ENCODE results near the gene MTX2. TPM values are rescaled to one million over a fixed set of nuclear protein-coding genes. Genes with fewer than 3 reads are reported as not detected.

The MTX2 gene
- total and polyA plus RNA-seq, 10 of the 15 experiments (the other 5 are each of a cell fraction or from before 2014, with no cell fraction given): 15.7 to 78.1 (median 55.0) TPM

- TF ChIP-seq NKRF (conservative IDR thresholded peaks at IDR 0.05) (no peak), TAF1 (IDR thresholded peaks at IDR 0.05; ENCODE audit: borderline replicate concordance, low read depth, low read length) (no peak), MTA2 (IDR thresholded peaks at IDR 0.05; ENCODE audit: low read depth) (no peak), FOXM1 (IDR thresholded peaks at IDR 0.05; ENCODE audit: low read depth, low read length) (no peak)
These were observed 56.5 kb downstream of the MTX2 start (continued) for GRCh38 chr2:176325732-176326131.

GRCh38 chr2:176328149-176328548 lies 58.9 kb downstream of the MTX2 start:
- FAIRE-seq (no peak), DNase-seq (ENCODE audit: low read depth, low spot score) (no peak), ATAC-seq (no peak)
- Histone ChIP-seq H3K27me3 (replicated peaks in 1 of 2; ENCODE audit: control insufficient read depth in 2 of 2, insufficient read depth in 2 of 2, low read length in 1 of 2) (no peaks in the 10 kb centered on the region), H3K4me2 (ENCODE audit: control insufficient read depth, insufficient read depth) (no peak overlapping the region), H3K9me3 (replicated peaks; ENCODE audit: control insufficient read depth, insufficient read depth, low read length) (no peaks in the 10 kb centered on the region), H3K9ac (ENCODE audit: control insufficient read depth, insufficient read depth, low read length) (no peak overlapping the region), H3K4me1 (ENCODE audit: control insufficient read depth, insufficient read depth, low read length) (no peaks in the 10 kb centered on the region), H3K4me3 (no peak overlapping the region), H2AFZ (ENCODE audit: control insufficient read depth, low read depth, low read length) (no peak overlapping the region), H4K20me1 (ENCODE audit: control insufficient read depth, insufficient read depth) (no peaks in the 10 kb centered on the region), H3K79me2 (ENCODE audit: control insufficient read depth, insufficient read depth, low read length) (no peaks in the 10 kb centered on the region), H3K36me3 (ENCODE audit: control insufficient read depth in 2 of 2, insufficient read depth in 2 of 2, low read length in 1 of 2) (peaks cover 0 to 6% of the 10 kb centered on the region in 2 experiments; a peak in 2 of 4 replicates), H3K27ac (ENCODE audit: control insufficient read depth, insufficient read depth) (no peak overlapping the region)
- RAD21 ChIA-PET (ENCODE audit: unreplicated experiment): no interaction called here
- intact Hi-C loops (cut with micrococcal nuclease; ENCODE audit: unreplicated experiment) (no loop called here), in situ Hi-C loops (cut with MboI) (no loop called here)
- POLR2A ChIA-PET: interaction anchor here (1.4 kb wide), 1 partner anchor 13 kb away, joined by 3 read pairs; no protein-coding TSS in a partner anchor
- 80% methylated on average over 3 of the region's 3 CpGs for WGBS (ENCODE audit: insufficient coverage, insufficient replicate concordance, low lambda C conversion rate, missing lambda C conversion rate)
- TF ChIP-seq SPI1 (IDR thresholded peaks at IDR 0.05; ENCODE audit: borderline replicate concordance, insufficient read depth, low read depth, low read length) (peak; percentile 64; the same call in 1 of the 2 replicates), PBX3 (IDR thresholded peaks at IDR 0.05; ENCODE audit: insufficient replicate concordance, low read depth, low read length) (no peak), E2F8 (IDR thresholded peaks at IDR 0.05; ENCODE audit: low read depth, partially characterized antibody) (no peak)
- CTCF ChIA-PET: interaction anchor here (0.7 kb wide), 1 partner anchor 126 kb away, joined by 3 read pairs; no protein-coding TSS in a partner anchor
- SMC1A ChIA-PET (ENCODE audit: uncharacterized antibody, unreplicated experiment): interaction anchor here (0.6 to 1.1 kb wide), 2 partner anchors 9 to 705 kb away, joined by 3 to 4 read pairs; no protein-coding TSS in a partner anchor
- BruUV-seq (replicated peaks): no TSS peak
